HCT116 (cell line): ENCODE data around the gene SLC24A3. TPM values are rescaled to one million over a fixed set of nuclear protein-coding genes. Genes with fewer than 3 reads are reported as not detected.

Experiments used
- ATAC-seq: fragments of 200-7000 bp; cut with Tn5 transposase; 2 replicates; pipeline ENCODE4 v1.9.1; 2020; ENCODE audit warnings: mild to moderate bottlenecking, moderate library complexity
- BruUV-seq: library from RNA; stranded (reverse); fragments of 400-500 nt; replicated peaks from 2 replicates; lab custom pipeline; 2021; lab: Mats Ljungman, UMichigan
- CTCF ChIA-PET: fragments of 300-600 bp; sonication (Branson Sonifier 250); formaldehyde crosslinking; loops from one replicate; lab custom pipeline; 2021; ENCODE audit warnings: antibody characterized with exemption; lab: Charles Lee
- POLR2A ChIA-PET: fragments of 300-600, 350-600 bp; sonication (Branson Sonifier 250); formaldehyde crosslinking; loops from one replicate; lab custom pipeline; 2021; ENCODE audit warnings: antibody characterized with exemption; lab: Charles Lee
- RAD21 ChIA-PET, 2 experiments: fragments of 300-600 bp; sonication (Branson Sonifier 250); formaldehyde crosslinking; loops; one replicate each; lab custom pipeline; 2023; ENCODE audit warnings: low total read pairs in 2 of 2; ENCODE audit not compliant: uncharacterized antibody in 2 of 2, unreplicated experiment in 2 of 2, low non-redundant PET in 1 of 2; lab: Charles Lee
- DNase-seq: peaks from one replicate; pipeline ENCODE4 v3.0.0-alpha.2; 2010; ENCODE audit warnings: low read depth, low spot score
- H2AFZ ChIP-seq: fragments of 200-600 bp; shearing (Covaris generic), sonication (generic); 2 replicates; pipeline ENCODE4 v1.6.1; 2017; ENCODE audit warnings: low read depth, mixed run types, mixed read lengths, antibody characterized with exemption, low read length; ENCODE audit not compliant: poor library complexity, severe bottlenecking
- H3K27ac ChIP-seq: 2 replicates; pipeline ENCODE4 v1.5.1; 2012; ENCODE audit warnings: low read depth, low read length
- H3K27me3 ChIP-seq: fragments of 200-600 bp; sonication (generic); 2 replicates; pipeline ENCODE4 v1.6.1; 2016; ENCODE audit warnings: mixed run types, low read length, mixed read lengths; ENCODE audit not compliant: insufficient read depth
- H3K36me3 ChIP-seq, 2 experiments: fragments of 200-500 bp in 1 of 2; fragments of 200-600 bp in 1 of 2; sonication (Bioruptor generic) in 1 of 2; sonication (generic) in 1 of 2; 2 replicates each; pipeline versions ENCODE4 v1.5.1 to v1.6.1; 2014 to 2016; ENCODE audit warnings: low read length in 2 of 2, inconsistent platforms in 1 of 2, mixed read lengths in 1 of 2, mixed run types in 1 of 2; ENCODE audit not compliant: insufficient read depth in 2 of 2, control insufficient read depth in 1 of 2
- H3K4me1 ChIP-seq, 2 experiments: fragments of 200-600 bp in 1 of 2; sonication (generic) in 1 of 2; 2 replicates each; pipeline versions ENCODE4 v1.5.1 to v1.6.1; 2012 to 2017; ENCODE audit warnings: low read length in 2 of 2, inconsistent platforms in 1 of 2, mild to moderate bottlenecking in 1 of 2, mixed read lengths in 1 of 2, mixed run types in 1 of 2, moderate library complexity in 1 of 2; ENCODE audit not compliant: insufficient read depth in 2 of 2, control insufficient read depth in 1 of 2
- H3K4me2 ChIP-seq: fragments of 200-600 bp; sonication (generic); 2 replicates; pipeline ENCODE4 v1.6.1; 2017; ENCODE audit warnings: mixed run types, low read length, mixed read lengths
- H3K4me3 ChIP-seq, 2 experiments: fragments of 200-600 bp in 1 of 2; sonication (generic) in 1 of 2; replicated peaks in 1 of 2; 2 replicates each; pipeline ENCODE4 v1.5.1; 2011 to 2016; ENCODE audit warnings: low read length in 2 of 2, control low read depth in 1 of 2, low read depth in 1 of 2, mild to moderate bottlenecking in 1 of 2, mixed read lengths in 1 of 2, mixed run types in 1 of 2
- H3K79me2 ChIP-seq: fragments of 200-600 bp; sonication (generic); 2 replicates; pipeline ENCODE4 v1.6.1; 2017; ENCODE audit warnings: mild to moderate bottlenecking, mixed run types, low read length, moderate library complexity, mixed read lengths; ENCODE audit not compliant: insufficient read depth
- H3K9ac ChIP-seq: fragments of 200-600 bp; sonication (generic); 2 replicates; pipeline ENCODE4 v1.6.1; 2016; ENCODE audit warnings: low read length, mixed read lengths
- H3K9me2 ChIP-seq: fragments of 200-600 bp; sonication (generic), shearing (Covaris generic); 2 replicates; pipeline ENCODE4 v1.6.1; 2017; ENCODE audit warnings: mixed run types, mild to moderate bottlenecking, moderate library complexity; ENCODE audit not compliant: insufficient read depth
- H3K9me3 ChIP-seq, 2 experiments: fragments of 200-500 bp in 1 of 2; fragments of 200-600 bp in 1 of 2; sonication (Bioruptor generic) in 1 of 2; sonication (generic) in 1 of 2; 2 replicates each; pipeline ENCODE4 v1.6.1; 2014 to 2017; ENCODE audit warnings: low read length in 2 of 2, mixed read lengths in 2 of 2, inconsistent platforms in 1 of 2, low read depth in 1 of 2, mild to moderate bottlenecking in 1 of 2, mixed run types in 1 of 2, moderate library complexity in 1 of 2; ENCODE audit not compliant: control insufficient read depth in 1 of 2, insufficient read depth in 1 of 2
- H4K20me1 ChIP-seq: fragments of 200-600 bp; sonication (generic), shearing (Covaris generic); 2 replicates; pipeline ENCODE4 v1.6.1; 2017; ENCODE audit warnings: mixed run types, mild to moderate bottlenecking, moderate library complexity; ENCODE audit not compliant: insufficient read depth
- CBX3 ChIP-seq: IDR thresholded peaks from 2 replicates; pipeline ENCODE4 v1.6.1; 2012; ENCODE audit warnings: low read depth
- CEBPB ChIP-seq: IDR thresholded peaks from 2 replicates; pipeline ENCODE4 v1.6.1; 2012; ENCODE audit warnings: low read depth
- ELF1 ChIP-seq: IDR thresholded peaks from 2 replicates; pipeline ENCODE4 v1.6.1; 2012; ENCODE audit warnings: low read depth, borderline replicate concordance
- EZH2 ChIP-seq: fragments of 200-600 bp; sonication (generic); IDR thresholded peaks from 2 replicates; pipeline ENCODE4 v1.6.1; 2017; ENCODE audit warnings: antibody characterized with exemption, mixed run types
- FOSL1 ChIP-seq: IDR thresholded peaks from 2 replicates; pipeline ENCODE4 v1.6.1; 2012; ENCODE audit warnings: low read depth
- JUND ChIP-seq: IDR thresholded peaks from 2 replicates; pipeline ENCODE4 v1.6.1; 2012
- MAX ChIP-seq: IDR thresholded peaks from 2 replicates; pipeline ENCODE4 v1.6.1; 2012
- POLR2A ChIP-seq: IDR thresholded peaks from 2 replicates; pipeline ENCODE4 v1.7.0; 2011; ENCODE audit warnings: borderline replicate concordance; ENCODE audit not compliant: insufficient read depth, insufficient read length; ENCODE audit errors: extremely low read depth
- SP1 ChIP-seq: IDR thresholded peaks from 2 replicates; pipeline ENCODE4 v1.6.1; 2012; ENCODE audit warnings: low read depth
- SRF ChIP-seq: IDR thresholded peaks from 2 replicates; pipeline ENCODE4 v1.6.1; 2012; ENCODE audit warnings: low read depth
- TCF7L2 ChIP-seq: IDR thresholded peaks from 2 replicates; pipeline ENCODE4 v1.7.0; 2011; ENCODE audit warnings: borderline replicate concordance, inconsistent platforms; ENCODE audit not compliant: insufficient read depth, insufficient read length; ENCODE audit errors: extremely low read depth
- ZFX ChIP-seq: fragments of 450-650 bp; IDR thresholded peaks from 2 replicates; pipeline ENCODE4 v1.6.1; 2017
- ZNF274 ChIP-seq: fragments of 200-500 bp; sonication (Bioruptor generic); IDR thresholded peaks from 2 replicates; pipeline ENCODE4 v1.6.1; 2014; ENCODE audit warnings: mild to moderate bottlenecking, low read depth, low read length, inconsistent platforms
- intact Hi-C: fragments of 100-400 bp; cut with micrococcal nuclease; formaldehyde crosslinking; loops from 2 replicates; pipeline ENCODE4 v1.10.0; 2022
- total RNA-seq: library from RNA; stranded (reverse); gene quantifications from one replicate; pipeline ENCODE4 v1.2.1, GENCODE V29; 2021; ENCODE audit not compliant: unreplicated experiment
- TF ChIP-seq, protein P1 (sequence below): IDR thresholded peaks from 2 replicates; pipeline ENCODE4 v1.6.1; 2011; ENCODE audit warnings: mild to moderate bottlenecking, low read length, moderate library complexity; ENCODE audit not compliant: insufficient replicate concordance; ENCODE audit errors: extremely low read depth
- TF ChIP-seq, protein P2 (sequence below), 3 experiments: fragments of 200-600 bp in 1 of 3; sonication (generic) in 1 of 3; IDR thresholded peaks in 2 of 3; conservative IDR thresholded peaks in 1 of 3; 2 replicates each; pipeline ENCODE4 v1.5.1; 2012 to 2017; ENCODE audit warnings: low read depth in 2 of 3, low read length in 2 of 3, antibody characterized with exemption in 1 of 3, borderline replicate concordance in 1 of 3, control low read depth in 1 of 3, mild to moderate bottlenecking in 1 of 3, mixed read lengths in 1 of 3, mixed run types in 1 of 3, moderate library complexity in 1 of 3; ENCODE audit not compliant: insufficient read depth in 1 of 3
- TF ChIP-seq, protein P3 (sequence below): IDR thresholded peaks from 2 replicates; pipeline ENCODE4 v1.6.1; 2012

SLC24A3 gene
- total RNA-seq, 1 experiment from 2014 or later: not detected

GRCh38 chr20:19232997-19233794 is 20.8 kb downstream of the SLC24A3 start:
- Histone ChIP-seq H3K27me3 (no peaks in the 10 kb centered on the region), H2AFZ (no peak overlapping the region), H3K4me2 (no peak overlapping the region), H3K36me3 (no peaks in the 10 kb centered on the region), H3K4me3 (no peak overlapping the region), H3K27ac (no peak overlapping the region), H3K79me2 (no peaks in the 10 kb centered on the region), H3K9me2 (no peaks in the 10 kb centered on the region), H3K9ac (no peak overlapping the region), H3K4me1 (no peaks in the 10 kb centered on the region), H4K20me1 (no peaks in the 10 kb centered on the region), H3K9me3 (no peaks in the 10 kb centered on the region)
- ATAC-seq (no peak), DNase-seq (no peak)
- RAD21 ChIA-PET: no interaction called here
- TF ChIP-seq ZNF274 (no peak), EZH2 (no peak), SRF (no peak), ELF1 (no peak), CBX3 (no peak), SP1 (no peak), ZFX (no peak), MAX (no peak), POLR2A (no peak), TCF7L2 (no peak), CEBPB (no peak), JUND (no peak), FOSL1 (no peak)
- TF ChIP-seq, protein P1, sequence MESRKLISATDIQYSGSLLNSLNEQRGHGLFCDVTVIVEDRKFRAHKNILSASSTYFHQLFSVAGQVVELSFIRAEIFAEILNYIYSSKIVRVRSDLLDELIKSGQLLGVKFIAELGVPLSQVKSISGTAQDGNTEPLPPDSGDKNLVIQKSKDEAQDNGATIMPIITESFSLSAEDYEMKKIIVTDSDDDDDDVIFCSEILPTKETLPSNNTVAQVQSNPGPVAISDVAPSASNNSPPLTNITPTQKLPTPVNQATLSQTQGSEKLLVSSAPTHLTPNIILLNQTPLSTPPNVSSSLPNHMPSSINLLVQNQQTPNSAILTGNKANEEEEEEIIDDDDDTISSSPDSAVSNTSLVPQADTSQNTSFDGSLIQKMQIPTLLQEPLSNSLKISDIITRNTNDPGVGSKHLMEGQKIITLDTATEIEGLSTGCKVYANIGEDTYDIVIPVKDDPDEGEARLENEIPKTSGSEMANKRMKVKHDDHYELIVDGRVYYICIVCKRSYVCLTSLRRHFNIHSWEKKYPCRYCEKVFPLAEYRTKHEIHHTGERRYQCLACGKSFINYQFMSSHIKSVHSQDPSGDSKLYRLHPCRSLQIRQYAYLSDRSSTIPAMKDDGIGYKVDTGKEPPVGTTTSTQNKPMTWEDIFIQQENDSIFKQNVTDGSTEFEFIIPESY: no peak
- TF ChIP-seq, protein P2, sequence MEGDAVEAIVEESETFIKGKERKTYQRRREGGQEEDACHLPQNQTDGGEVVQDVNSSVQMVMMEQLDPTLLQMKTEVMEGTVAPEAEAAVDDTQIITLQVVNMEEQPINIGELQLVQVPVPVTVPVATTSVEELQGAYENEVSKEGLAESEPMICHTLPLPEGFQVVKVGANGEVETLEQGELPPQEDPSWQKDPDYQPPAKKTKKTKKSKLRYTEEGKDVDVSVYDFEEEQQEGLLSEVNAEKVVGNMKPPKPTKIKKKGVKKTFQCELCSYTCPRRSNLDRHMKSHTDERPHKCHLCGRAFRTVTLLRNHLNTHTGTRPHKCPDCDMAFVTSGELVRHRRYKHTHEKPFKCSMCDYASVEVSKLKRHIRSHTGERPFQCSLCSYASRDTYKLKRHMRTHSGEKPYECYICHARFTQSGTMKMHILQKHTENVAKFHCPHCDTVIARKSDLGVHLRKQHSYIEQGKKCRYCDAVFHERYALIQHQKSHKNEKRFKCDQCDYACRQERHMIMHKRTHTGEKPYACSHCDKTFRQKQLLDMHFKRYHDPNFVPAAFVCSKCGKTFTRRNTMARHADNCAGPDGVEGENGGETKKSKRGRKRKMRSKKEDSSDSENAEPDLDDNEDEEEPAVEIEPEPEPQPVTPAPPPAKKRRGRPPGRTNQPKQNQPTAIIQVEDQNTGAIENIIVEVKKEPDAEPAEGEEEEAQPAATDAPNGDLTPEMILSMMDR (IDR thresholded peaks at IDR 0.05 in 2 of 3, conservative IDR thresholded peaks at IDR 0.05 in 1 of 3; ENCODE audit: borderline replicate concordance in 1 of 3, insufficient read depth in 1 of 3, low read depth in 2 of 3, low read length in 2 of 3): no peak
- TF ChIP-seq, protein P3, sequence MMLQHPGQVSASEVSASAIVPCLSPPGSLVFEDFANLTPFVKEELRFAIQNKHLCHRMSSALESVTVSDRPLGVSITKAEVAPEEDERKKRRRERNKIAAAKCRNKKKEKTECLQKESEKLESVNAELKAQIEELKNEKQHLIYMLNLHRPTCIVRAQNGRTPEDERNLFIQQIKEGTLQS: no peak
- intact Hi-C loops: no loop called here
- POLR2A ChIA-PET: no interaction called here
- CTCF ChIA-PET: no interaction called here
- no TSS peak for BruUV-seq
